SU-DHL-6 (cell line): ENCODE data around the gene CEACAM16.

ENCODE experiments used
- CTCF ChIP-seq: fragments of 200-600 bp; sonication (generic); IDR thresholded peaks from one replicate; pipeline ENCODE4 v1.5.1; 2017; ENCODE audit warnings: antibody characterized with exemption, mild to moderate bottlenecking, low read length, moderate library complexity; ENCODE audit not compliant: insufficient read depth, poor library complexity, severe bottlenecking
- EZH2phosphoT487 ChIP-seq: fragments of 200-600 bp; sonication (generic), shearing (Covaris generic); conservative IDR thresholded peaks from 2 replicates; pipeline ENCODE4 v1.6.1; 2018; ENCODE audit warnings: mild to moderate bottlenecking, antibody characterized with exemption, low read length, moderate library complexity, mixed read lengths

GRCh38 chr19:44685877-44686276, 13.1 kb upstream of the CEACAM16 start:
- no peak for TF ChIP-seq CTCF
- no peak for TF ChIP-seq EZH2phosphoT487
